CD4-positive, alpha-beta T cell treated with Interleukin-12 subunit alpha and Interleukin-12 subunit beta, for 1 hour (primary cell): ENCODE data around the gene FOXD4.
"Not testable (repeated sequence)": the region's sequence is repeated elsewhere in the genome, so short reads cannot be mapped to it uniquely, and the experiment has no call there.

Source experiments
- DNase-seq: peaks from one replicate; pipeline ENCODE4 v3.0.0-alpha.2; 2020

FOXD4 gene

DNA sequence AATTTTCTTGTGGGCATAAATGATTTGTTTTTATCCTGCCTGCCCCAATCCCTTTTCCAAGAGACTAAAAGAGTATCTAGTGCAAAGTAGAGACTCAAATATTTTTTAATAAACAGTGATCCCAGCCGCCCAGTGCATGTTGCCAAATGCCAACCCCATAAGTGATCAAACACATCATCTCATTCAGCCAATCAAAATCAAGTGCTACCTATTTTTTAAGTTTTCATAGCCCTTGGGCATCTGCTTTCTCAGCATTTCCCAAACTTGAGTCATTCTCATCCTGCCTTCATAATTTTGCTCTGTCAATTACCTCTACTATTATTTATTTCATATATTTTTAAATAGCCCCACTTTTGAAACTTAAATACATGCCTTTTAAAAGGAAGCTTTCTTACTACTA lies 27.4 kb downstream of the FOXD4 start:
- not testable (repeated sequence) for DNase-seq

DNA sequence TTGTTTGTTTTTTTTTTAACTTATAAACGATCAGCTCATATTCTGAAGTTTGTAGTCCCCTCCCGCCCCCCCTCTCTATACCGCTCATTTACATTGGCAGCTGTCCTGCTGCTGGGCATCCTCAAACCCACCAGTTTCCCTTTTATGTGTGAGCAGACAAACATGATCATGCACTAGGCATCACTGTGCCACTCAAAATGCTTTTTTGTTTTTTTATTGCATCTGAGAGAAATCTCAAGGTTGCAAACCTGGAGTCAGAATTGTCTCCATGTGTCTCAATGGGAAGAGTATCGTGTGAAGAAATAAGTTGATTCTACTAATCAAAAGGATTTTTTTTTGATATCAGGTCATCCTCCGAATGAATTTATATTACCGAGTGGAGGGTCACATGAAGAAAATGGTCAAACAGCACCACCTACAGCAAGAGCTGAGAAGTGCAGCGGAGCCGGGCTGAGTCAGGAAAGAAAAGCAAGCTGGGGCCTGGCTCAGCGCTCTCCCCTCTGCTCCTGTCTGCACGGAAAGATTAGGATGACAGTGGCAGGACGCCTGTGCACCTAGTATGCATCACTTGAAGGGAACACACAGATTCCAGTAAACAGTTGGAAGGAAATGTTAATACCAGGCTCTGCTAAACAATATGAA lies 29.7 kb downstream of the FOXD4 start:
- not testable (repeated sequence) for DNase-seq

DNA sequence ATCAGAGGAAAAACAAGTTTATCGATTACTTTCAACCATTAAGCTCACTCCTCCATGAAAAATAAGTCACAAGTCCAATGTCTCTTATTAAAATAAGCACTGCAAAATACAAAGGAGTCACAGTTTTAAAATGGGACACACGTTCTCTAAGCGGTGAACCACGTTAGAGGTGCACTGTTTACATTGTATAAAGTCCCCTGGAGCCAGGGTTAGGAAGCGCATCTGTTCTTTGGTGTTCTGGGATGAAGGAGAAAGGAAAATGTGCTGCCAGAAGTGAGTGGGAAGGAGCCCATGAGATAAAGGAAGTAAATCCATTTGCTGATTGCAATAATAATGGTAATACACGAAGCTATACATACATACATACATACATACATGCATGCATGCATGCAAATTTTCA lies 30.4 kb downstream of the FOXD4 start:
- DNase-seq: not testable (repeated sequence)

DNA sequence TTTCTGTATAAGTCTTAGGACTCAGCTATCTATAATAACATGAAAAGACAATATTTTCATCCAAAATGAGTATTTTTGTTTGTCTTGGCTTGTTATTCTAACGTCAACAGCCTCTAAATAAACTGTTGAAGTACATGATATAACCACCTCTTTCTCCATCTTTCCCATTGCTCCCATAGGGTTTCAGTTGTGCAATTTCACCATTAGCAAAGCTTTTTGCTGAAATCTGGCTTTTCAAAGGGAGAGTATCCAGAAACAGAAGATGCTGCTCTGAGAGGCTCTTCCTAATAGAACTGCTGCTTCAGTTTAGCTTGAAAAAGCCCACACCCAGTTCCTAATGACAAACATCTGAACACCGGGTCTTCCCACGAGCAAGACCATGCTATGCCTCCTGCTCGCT lies 31.1 kb downstream of the FOXD4 start:
- DNase-seq: not testable (repeated sequence)

DNA sequence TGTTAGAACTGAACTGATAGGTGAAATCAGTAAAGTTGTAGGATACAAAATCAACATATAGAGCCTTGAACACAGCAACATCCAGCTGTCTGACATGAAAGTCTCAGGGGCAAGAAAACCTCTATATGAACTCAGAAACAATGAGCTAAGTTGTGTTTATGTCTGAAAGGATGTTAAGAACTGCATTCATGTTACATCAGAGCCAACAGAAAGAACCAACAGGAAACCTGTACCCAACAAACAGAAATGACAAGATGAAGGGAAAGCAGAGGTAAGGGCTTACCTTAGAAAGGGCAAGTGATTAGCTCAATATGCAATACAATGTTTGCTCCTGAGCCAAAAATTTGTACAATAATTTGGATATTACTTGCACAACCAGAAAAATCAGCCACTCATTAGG lies 31.5 kb downstream of the FOXD4 start:
- not testable (repeated sequence) for DNase-seq

DNA sequence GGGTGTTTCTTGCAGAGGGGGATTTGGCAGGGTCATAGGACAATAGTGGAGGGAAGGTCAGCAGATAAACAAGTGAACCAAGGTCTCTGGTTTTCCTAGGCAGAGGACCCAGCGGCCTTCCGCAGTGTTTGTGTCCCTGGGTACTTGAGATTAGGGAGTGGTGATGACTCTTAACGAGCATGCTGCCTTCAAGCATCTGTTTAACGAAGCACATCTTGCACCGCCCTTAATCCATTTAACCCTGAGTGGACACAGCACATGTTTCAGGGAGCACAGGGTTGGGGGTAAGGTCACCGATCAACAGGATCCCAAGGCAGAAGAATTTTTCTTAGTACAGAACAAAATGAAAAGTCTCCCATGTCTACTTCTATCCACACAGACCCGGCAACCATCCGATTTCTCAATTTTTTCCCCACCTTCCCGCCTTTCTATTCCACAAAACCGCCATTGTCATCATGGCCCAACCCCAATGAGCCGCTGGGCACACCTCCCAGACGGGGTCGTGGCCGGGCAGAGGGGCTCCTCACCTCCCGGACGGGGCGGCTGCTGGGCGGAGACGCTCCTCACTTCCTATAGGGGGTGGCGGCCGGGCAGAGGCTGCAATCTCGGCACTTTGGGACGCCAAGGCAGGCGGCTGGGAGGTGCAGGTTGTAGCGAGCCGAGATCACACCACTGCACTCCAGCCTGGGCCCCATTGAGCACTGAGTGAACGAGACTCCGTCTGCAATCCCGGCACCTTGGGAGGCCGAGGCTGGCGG lies 35.1 kb downstream of the FOXD4 start:
- DNase-seq: not testable (repeated sequence)

DNA sequence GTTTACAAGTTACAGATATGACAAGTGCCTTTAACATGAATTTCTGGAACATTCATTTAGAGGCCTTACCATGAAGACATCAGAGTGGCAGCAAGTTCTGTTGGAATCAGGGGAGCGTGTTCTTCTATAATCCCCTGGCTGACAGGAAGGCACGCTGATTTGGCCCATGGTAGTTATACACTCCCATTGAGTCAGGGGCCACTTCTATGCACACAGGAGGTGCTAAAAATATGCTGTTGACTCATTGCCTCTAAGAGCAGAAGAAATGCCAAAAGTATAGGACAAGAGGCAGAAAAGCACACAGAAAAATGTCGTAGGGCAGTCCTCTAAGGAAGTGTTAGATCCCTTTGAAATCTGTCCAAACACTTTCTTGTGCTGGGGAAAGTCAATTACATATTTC lies 39.9 kb downstream of the FOXD4 start:
- DNase-seq: not testable (repeated sequence)

DNA sequence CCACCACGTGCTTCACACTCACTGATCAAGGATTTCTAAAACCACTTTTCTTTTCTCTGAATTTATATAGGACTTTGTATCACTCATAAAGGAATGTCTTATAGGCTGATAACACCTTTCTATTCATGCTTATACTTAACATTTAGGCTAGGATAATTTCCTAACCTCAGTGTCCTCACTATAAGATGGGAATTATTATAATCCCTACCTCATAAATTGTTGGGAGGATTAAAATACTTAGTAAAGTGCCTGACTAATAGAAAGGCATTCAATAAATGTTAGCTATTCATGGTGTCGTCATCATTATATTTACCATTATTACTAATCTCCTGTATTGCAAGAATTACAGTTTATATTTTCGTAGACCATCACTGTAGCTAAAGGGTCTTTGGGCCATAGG lies 41.8 kb downstream of the FOXD4 start:
- DNase-seq: not testable (repeated sequence)

DNA sequence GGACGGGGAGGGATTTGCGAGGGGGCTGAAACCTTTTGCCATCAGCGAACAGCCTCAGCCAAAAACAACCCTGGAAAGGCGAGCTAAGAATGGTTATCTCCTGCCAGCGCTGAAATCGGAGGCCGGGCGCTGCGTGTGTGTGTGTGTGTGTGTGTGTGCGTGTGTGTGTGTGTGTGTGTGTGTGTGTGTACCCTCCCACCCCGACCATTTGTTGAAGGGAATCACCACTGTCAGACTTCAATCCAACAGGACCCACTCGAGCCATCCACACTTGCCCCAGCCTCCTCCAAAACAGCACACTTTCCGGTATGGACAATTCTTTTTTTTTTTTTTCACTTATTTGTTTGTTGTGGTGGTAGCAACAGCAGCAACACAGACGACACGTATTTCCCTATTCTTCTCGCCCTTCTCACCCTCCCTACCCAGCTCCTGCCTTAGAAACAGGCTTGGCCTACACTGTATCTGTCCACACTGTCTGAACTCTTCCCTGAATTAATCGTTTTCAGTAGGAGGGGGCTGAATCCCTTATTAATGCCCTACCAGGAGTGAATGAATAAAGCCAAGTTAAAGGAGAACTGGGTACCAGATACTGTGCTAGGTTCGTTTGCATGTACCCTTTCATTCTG lies 44.2 kb downstream of the FOXD4 start:
- not testable (repeated sequence) for DNase-seq

DNA sequence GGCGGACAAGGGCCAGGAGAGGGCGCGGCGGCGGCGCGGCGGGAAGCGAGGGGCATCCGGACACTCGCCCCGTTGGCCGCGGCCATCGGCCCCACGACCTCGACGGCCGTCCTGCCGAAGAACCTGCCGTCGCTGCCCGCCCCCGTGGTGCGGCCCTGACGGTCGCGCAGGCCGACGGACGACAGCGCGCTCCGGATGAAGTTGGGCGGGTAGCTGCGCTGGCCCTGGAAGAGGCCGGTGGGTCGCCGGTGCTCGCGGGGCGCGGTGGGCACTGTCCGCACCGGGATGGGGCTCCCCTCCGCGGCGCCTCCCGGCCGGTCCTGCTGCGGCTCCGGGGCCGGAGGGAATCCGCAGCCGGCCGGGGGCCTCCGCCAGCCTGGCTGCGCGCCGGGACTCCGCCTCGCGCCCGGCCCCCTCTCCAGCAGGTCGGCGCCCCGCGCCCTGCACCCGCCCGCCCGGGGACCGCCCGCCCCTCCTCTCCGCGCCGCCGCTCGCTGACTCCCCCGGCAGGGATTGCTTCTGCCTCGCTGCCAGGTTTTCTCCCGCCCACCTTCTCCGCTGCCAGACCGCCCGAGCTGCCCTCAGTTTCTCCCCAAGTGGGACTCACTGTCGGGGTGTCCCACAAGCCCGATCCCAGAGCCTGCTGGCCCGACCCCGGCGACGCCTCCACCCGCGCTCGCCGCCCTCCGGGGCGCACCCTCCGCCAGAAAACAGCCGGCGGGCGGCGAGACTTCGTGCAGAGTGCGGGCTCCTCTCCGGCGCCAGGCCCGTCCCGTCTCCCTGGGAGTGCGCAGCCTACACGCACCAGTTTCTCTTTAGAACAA lies 44.9 kb downstream of the FOXD4 start:
- not testable (repeated sequence) for DNase-seq
